Activated T-cell treated with anti-CD3 and anti-CD28 coated beads, Interleukin-2, amount 50 U/mL, for 72 hours (primary cell): ENCODE measurements around the gene TEAD2. TPM values are rescaled to one million over a fixed set of nuclear protein-coding genes. Genes with fewer than 3 reads are reported as not detected.

ENCODE experiments used
- ATAC-seq, 2 donors: fragments of 150-1000 bp; cut with Tn5 transposase; replicated peaks in 1 of 2; 2 replicates each; pipeline ENCODE4 v1.10.0; 2021; ENCODE audit warnings: moderate library complexity in 2 of 2, mild to moderate bottlenecking in 1 of 2
- DNase-seq, 2 donors: peaks; one replicate each; pipeline ENCODE4 v3.0.0; 2021 to 2022; ENCODE audit warnings: mixed read lengths in 1 of 2
- H3K27ac Mint-ChIP-seq: one replicate; pipeline ENCODE4 v1.8.0; 2022; ENCODE audit warnings: mild to moderate bottlenecking, moderate library complexity, mixed read lengths
- H3K27me3 Mint-ChIP-seq: one replicate; pipeline ENCODE4 v1.8.0; 2022; ENCODE audit warnings: low read depth, mixed read lengths
- H3K36me3 Mint-ChIP-seq, 2 donors: one replicate each; pipeline ENCODE4 v1.8.0; 2022; ENCODE audit warnings: mixed read lengths in 2 of 2, mild to moderate bottlenecking in 1 of 2; ENCODE audit not compliant: insufficient read depth in 2 of 2
- H3K4me1 Mint-ChIP-seq: one replicate; pipeline ENCODE4 v1.8.0; 2022; ENCODE audit warnings: low read depth, mixed read lengths
- H3K4me3 Mint-ChIP-seq, 2 donors: one replicate each; pipeline ENCODE4 v1.8.0; 2022; ENCODE audit warnings: mild to moderate bottlenecking in 2 of 2, mixed read lengths in 2 of 2, moderate library complexity in 2 of 2
- H3K9me3 Mint-ChIP-seq, 2 donors: one replicate each; pipeline ENCODE4 v1.8.0; 2022; ENCODE audit warnings: mixed read lengths in 2 of 2
- total RNA-seq, 2 donors: library from RNA; stranded (reverse); gene quantifications; one replicate each; pipeline ENCODE4 v1.2.3, GENCODE V29; 2022

The TEAD2 gene
- not detected for total RNA-seq

- peak; percentile 6 to 8 for ATAC-seq
- peak in 1 of 2 donors; percentile 15 for DNase-seq
These were observed at the start of gene TEAD2 for GRCh38 chr19:49362048-49362928. TEAD2 (minus strand) TSS chr19:49362416; CDS start chr19:49360075, 2,341 bp downstream.

GRCh38 chr19:49411681-49412326 is 49.6 kb upstream of the TEAD2 start:
- H3K36me3 Mint-ChIP-seq, result no peaks in the 10 kb centered on the region
- DNase-seq (no peak), ATAC-seq (no peak)
- no peak overlapping the region for H3K27ac Mint-ChIP-seq
- no peaks in the 10 kb centered on the region for H3K9me3 Mint-ChIP-seq
- H3K4me3 Mint-ChIP-seq, result no peak overlapping the region
- H3K4me1 Mint-ChIP-seq, result peaks cover 48% of the 10 kb centered on the region
- H3K27me3 Mint-ChIP-seq, result no peaks in the 10 kb centered on the region

More at GRCh38 chr19:49362048-49362928, at the start of gene TEAD2:
- no peak within 1 kb of the TSS for H3K27ac Mint-ChIP-seq
- no peaks in the 10 kb centered on the region for H3K9me3 Mint-ChIP-seq
- H3K36me3 Mint-ChIP-seq, result no peaks in the 10 kb centered on the region
- H3K27me3 Mint-ChIP-seq, result no peaks in the 10 kb centered on the region
- peak within 1 kb of the TSS in 1 of 2 donors; percentile 2 for H3K4me3 Mint-ChIP-seq
- no peaks in the 10 kb centered on the region for H3K4me1 Mint-ChIP-seq

- H3K4me3 Mint-ChIP-seq, result peak overlapping the region; percentile 41 to 58
- H3K27me3 Mint-ChIP-seq, result no peaks in the 10 kb centered on the region
- peaks cover 48% of the 10 kb centered on the region for H3K4me1 Mint-ChIP-seq
- ATAC-seq (peak; percentile 53 to 69), DNase-seq (no peak)
- peak overlapping the region; percentile 47 for H3K27ac Mint-ChIP-seq
- no peaks in the 10 kb centered on the region for H3K9me3 Mint-ChIP-seq
- H3K36me3 Mint-ChIP-seq, result no peaks in the 10 kb centered on the region
These were observed 47.3 kb upstream of the TEAD2 start for GRCh38 chr19:49409441-49410029.

- no peak for ATAC-seq
- Mint-ChIP-seq H3K27ac (peak overlapping the region; percentile 47), H3K4me3 (peak overlapping the region; percentile 41 to 58), H3K27me3 (no peaks in the 10 kb centered on the region), H3K9me3 (no peaks in the 10 kb centered on the region), H3K36me3 (no peaks in the 10 kb centered on the region), H3K4me1 (peaks cover 48% of the 10 kb centered on the region)
- DNase-seq, result no peak
These were observed 46.7 kb upstream of the TEAD2 start for GRCh38 chr19:49408816-49409440.

- DNase-seq (no peak), ATAC-seq (peak; percentile 22 to 25)
- no peaks in the 10 kb centered on the region for H3K36me3 Mint-ChIP-seq
- H3K27ac Mint-ChIP-seq, result no peak overlapping the region
- peak overlapping the region in 1 of 2 donors; percentile 25 for H3K4me3 Mint-ChIP-seq
- no peaks in the 10 kb centered on the region for H3K27me3 Mint-ChIP-seq
- H3K4me1 Mint-ChIP-seq, result peaks cover 48% of the 10 kb centered on the region
- no peaks in the 10 kb centered on the region for H3K9me3 Mint-ChIP-seq
These were observed 45.3 kb upstream of the TEAD2 start for GRCh38 chr19:49407482-49408015.

DNA sequence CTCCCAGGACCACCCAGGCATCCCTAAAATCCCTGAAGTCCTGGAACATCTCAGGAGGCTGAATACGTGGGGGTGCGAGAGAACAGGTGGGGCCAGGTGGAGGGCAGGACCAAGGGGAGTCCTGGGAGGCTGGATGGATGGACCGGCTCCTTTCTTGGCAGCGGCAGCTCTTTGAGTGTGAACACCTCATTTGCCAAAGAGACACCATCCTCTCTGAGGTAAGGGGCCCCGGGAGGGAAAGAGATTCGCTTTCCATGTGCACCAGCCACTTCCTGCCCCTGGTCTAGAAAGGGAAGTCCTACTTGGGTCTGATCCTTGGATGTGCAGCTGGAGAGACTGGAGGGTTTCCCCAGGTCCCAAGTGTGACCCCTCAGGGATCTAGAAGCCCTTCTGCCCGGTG is 44.9 kb upstream of the TEAD2 start:
- H3K4me3 Mint-ChIP-seq, result no peak overlapping the region
- no peak overlapping the region for H3K27ac Mint-ChIP-seq
- H3K9me3 Mint-ChIP-seq, result no peaks in the 10 kb centered on the region
- H3K27me3 Mint-ChIP-seq, result no peaks in the 10 kb centered on the region
- H3K36me3 Mint-ChIP-seq, result no peaks in the 10 kb centered on the region
- DNase-seq (no peak), ATAC-seq (no peak)
- H3K4me1 Mint-ChIP-seq, result peaks cover 44% of the 10 kb centered on the region

DNA sequence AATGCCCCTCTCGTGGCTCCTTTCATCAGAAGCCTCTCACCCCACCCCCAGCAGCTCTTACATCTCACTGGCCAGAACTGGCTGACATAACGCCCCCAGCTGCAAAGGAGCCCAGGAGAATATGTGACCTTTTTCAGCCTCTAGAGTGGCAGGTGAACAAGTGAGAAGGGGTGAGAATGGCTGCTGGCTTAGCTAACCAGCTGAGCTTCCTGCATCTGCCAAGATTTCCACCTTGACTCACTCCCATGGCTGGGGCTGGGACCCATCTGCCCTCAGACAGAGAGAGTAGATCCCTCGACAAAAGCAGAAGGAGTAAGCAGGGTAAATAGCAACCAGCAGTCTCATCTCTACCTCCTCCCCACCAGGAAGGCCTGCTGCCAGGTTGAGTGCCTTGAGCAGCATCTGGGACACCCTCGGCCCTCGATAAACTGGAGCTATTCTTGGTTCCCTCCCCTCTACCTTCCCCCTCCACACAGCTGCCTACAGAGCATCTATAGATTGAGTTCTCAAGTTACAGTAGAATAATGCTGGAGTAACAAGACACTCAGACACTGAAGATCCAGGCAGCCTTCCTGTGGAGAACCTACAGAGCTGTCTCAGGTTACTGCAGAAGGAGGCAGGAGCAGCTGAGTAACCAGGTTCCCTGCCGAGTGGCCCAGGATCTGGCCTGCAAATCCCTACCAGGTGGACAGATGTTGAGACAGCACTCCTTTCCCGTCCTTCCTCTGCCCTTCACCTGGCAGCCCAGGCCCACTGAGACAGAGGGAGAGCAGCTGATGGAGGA is 41.4 kb upstream of the TEAD2 start:
- DNase-seq, result no peak
- Mint-ChIP-seq H3K36me3 (no peaks in the 10 kb centered on the region), H3K27me3 (no peaks in the 10 kb centered on the region), H3K4me3 (no peak overlapping the region), H3K9me3 (no peaks in the 10 kb centered on the region), H3K27ac (no peak overlapping the region), H3K4me1 (peaks cover 19% of the 10 kb centered on the region)
- ATAC-seq, result no peak

- Mint-ChIP-seq H3K36me3 (no peaks in the 10 kb centered on the region), H3K27me3 (no peaks in the 10 kb centered on the region), H3K4me3 (no peak overlapping the region), H3K27ac (no peak overlapping the region), H3K4me1 (peaks cover 13% of the 10 kb centered on the region), H3K9me3 (no peaks in the 10 kb centered on the region)
- ATAC-seq (no peak), DNase-seq (no peak)
These were observed 37.8 kb upstream of the TEAD2 start for GRCh38 chr19:49400029-49400428.

DNA sequence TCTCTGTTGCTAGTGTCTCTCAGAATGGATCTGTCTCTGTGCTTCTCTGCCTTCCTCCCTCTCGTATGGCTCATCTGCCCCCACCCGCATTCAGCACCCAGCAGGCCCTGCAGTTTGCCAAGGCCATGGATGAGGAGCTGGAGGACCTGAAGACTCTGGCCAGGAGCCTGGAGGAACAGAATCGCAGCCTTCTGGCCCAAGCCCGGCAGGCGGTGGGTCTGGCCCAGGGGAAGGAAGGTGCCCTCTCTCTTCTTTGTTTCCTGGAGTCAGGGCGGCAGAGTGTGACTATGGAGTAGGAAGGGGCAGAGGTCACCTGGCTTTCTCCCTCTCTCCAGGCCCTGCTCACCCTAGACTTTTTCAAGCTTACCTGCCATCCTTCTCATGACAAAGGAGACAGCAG is 36.7 kb upstream of the TEAD2 start:
- Mint-ChIP-seq H3K9me3 (no peaks in the 10 kb centered on the region), H3K27me3 (no peaks in the 10 kb centered on the region), H3K27ac (no peak overlapping the region), H3K36me3 (no peaks in the 10 kb centered on the region), H3K4me3 (no peak overlapping the region), H3K4me1 (peaks cover 13% of the 10 kb centered on the region)
- no peak for DNase-seq
- no peak for ATAC-seq

DNA sequence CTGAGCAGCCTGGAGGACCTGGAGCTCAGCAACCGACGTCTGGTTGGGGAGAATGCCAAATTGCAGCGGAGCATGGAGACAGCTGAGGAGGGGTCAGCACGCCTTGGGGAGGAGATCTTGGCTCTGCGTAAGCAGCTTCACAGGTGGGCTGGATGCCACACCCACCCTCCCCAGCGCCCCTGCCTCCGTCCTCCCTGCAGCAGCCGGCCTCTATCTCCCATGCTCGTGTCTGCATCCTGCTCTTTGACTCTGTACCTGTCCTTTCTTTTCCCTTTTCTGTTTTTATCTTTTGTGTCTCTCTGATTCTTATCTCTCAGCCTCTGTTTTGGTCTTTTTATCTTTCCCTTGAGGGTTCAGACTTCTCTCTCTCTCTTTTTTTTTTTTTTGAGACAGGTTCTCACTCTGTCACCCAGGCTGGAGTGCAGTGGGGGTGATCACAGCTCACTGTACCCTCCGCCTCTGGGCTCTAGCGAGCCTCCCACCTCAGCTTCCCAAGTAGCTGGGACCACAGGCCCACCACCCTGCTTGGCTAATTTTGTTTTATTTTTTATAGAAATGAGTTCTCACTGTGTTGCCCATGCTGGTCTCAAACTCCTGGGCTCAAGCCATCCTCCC is 35.9 kb upstream of the TEAD2 start:
- H3K4me1 Mint-ChIP-seq, result peaks cover 13% of the 10 kb centered on the region
- DNase-seq (no peak), ATAC-seq (no peak)
- no peaks in the 10 kb centered on the region for H3K27me3 Mint-ChIP-seq
- H3K4me3 Mint-ChIP-seq, result peak overlapping the region in 1 of 2 donors; percentile 27
- H3K27ac Mint-ChIP-seq, result no peak overlapping the region
- no peaks in the 10 kb centered on the region for H3K9me3 Mint-ChIP-seq
- no peaks in the 10 kb centered on the region for H3K36me3 Mint-ChIP-seq

DNA sequence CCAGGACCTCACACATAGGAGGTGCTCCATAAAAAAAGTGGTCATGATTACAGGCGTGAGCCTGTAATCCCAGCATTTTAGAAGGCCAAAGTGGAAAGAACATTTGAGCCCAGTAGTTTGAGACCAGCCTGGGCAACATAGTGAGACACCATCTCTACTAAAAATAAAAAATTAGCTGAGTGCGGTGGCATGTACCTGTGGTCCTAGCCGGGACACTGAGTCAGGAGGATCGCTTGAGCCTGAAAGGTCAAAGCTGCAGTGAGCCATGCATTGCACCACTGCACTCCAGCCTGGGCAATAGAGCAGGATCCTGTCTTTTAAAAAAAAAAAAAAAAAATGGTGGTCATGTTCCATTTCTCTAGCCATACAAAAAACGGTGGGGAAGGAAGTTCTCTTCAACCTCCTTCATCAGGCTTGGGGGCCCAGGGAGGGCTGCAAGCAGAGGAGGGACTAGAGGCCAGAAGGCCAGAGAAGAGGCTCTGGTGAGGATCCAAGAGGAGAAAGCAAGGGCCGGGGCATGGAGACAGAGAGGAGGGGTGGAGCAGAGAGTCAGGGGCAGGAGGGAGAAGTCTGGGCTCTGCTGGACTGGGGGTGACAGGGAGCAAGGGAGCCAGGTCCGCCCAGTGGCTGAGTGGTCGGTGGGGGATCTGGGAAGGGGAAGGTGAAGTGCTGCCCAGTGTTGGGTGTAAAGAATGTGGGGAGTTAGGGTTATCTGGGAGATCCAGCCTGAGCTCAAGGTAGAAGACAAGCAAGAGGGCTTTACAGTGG is 34.7 kb upstream of the TEAD2 start:
- no peaks in the 10 kb centered on the region for H3K36me3 Mint-ChIP-seq
- no peak overlapping the region for H3K27ac Mint-ChIP-seq
- DNase-seq (no peak), ATAC-seq (no peak)
- H3K4me1 Mint-ChIP-seq, result peaks cover 18% of the 10 kb centered on the region
- H3K9me3 Mint-ChIP-seq, result no peaks in the 10 kb centered on the region
- peaks cover 4% of the 10 kb centered on the region for H3K27me3 Mint-ChIP-seq
- H3K4me3 Mint-ChIP-seq, result no peak overlapping the region
